Heart right ventricle (tissue), 16 donors: Measurements from ENCODE around the gene NMRK2. TPM values are rescaled to one million over a fixed set of nuclear protein-coding genes. Genes with fewer than 3 reads are reported as not detected.

Source experiments
- ATAC-seq, 8 donors: fragments of 200-7000 bp; cut with Tn5 transposase; one replicate each; pipeline ENCODE4 v1.9.1; 2020; ENCODE audit warnings: mild to moderate bottlenecking in 8 of 8, moderate library complexity in 8 of 8, moderate number of reproducible peaks in 1 of 8
- DNase-seq, 2 donors: peaks; one replicate each; pipeline ENCODE4 v3.0.0-alpha.2; 2020
- H3K27ac ChIP-seq, 10 donors: fragments of 200-600 bp; sonication (generic) in 2 of 10; one replicate each; pipeline versions ENCODE4 v1.5.0 to v1.8.0; 2020 to 2022; ENCODE audit warnings: mild to moderate bottlenecking in 3 of 10
- H3K27me3 ChIP-seq, 7 donors: fragments of 200-600 bp; one replicate each; pipeline ENCODE4 v1.8.0; 2021 to 2022; ENCODE audit warnings: mild to moderate bottlenecking in 2 of 7
- H3K36me3 ChIP-seq, 9 donors: fragments of 200-600 bp; sonication (generic) in 1 of 9; one replicate each; pipeline versions ENCODE4 v1.5.0 to v1.8.0; 2020 to 2022; ENCODE audit warnings: mild to moderate bottlenecking in 2 of 9
- H3K4me1 ChIP-seq, 9 donors: fragments of 200-600 bp; sonication (generic) in 1 of 9; one replicate each; pipeline versions ENCODE4 v1.5.0 to v1.8.0; 2020 to 2022; ENCODE audit warnings: mild to moderate bottlenecking in 4 of 9
- H3K4me3 ChIP-seq, 10 donors: fragments of 200-600 bp; sonication (generic) in 2 of 10; one replicate each; pipeline versions ENCODE4 v1.5.0 to v1.8.0; 2020 to 2022; ENCODE audit warnings: mild to moderate bottlenecking in 7 of 10, moderate library complexity in 2 of 10
- H3K9me3 ChIP-seq, 11 donors: fragments of 200-600 bp in 10 of 11; sonication (generic) in 2 of 11; one replicate each; pipeline versions ENCODE4 v1.5.0 to v1.8.0; 2013 to 2022; ENCODE audit warnings: mild to moderate bottlenecking in 2 of 11, control low read depth in 1 of 11, moderate library complexity in 1 of 11
- WGBS, 2 donors: extraction: QIAGEN DNeasy Blood & Tissue Kit; methylation state at CpG; one replicate each; pipeline ENCODE4 v1.1.7; 2013; ENCODE audit warnings: inconsistent platforms in 1 of 2; 5-methylcytosine and 5-hydroxymethylcytosine counted together
- intact Hi-C, 10 donors: fragments of 100-400 bp; cut with DNase I; formaldehyde crosslinking; loops; one replicate each; pipeline versions ENCODE4 v1.11.1 to v1.14.2; 2022
- polyA plus RNA-seq, 2 donors: library from polyadenylated mRNA; stranded (reverse); fragments of 200-250 nt; gene quantifications; one replicate each; pipeline ENCODE4 v1.2.3, GENCODE V29; 2013
- total RNA-seq, 10 donors: library from RNA; stranded (reverse); fragmentation: NEBNext Ultra II Directional in 3 of 10; extraction: Animal tissue kit (Norgen Biotek cat#: 25700) in 3 of 10; gene quantifications; one replicate each; pipeline versions ENCODE4 v1.2.1 to v1.2.4, GENCODE V29; 2021 to 2023
- TF ChIP-seq, protein P1 (sequence below), 9 donors: fragments of 200-600 bp; sonication (generic) in 2 of 9; IDR thresholded peaks; one replicate each; pipeline versions ENCODE4 v1.5.0 to v1.8.0; 2021 to 2022; ENCODE audit warnings: antibody characterized with exemption in 9 of 9, mild to moderate bottlenecking in 5 of 9, moderate library complexity in 1 of 9
- donor health status: Arrhythmogenic right ventricular cardiomyopathy.
- donor health status: ischemic (EF 13 %, LVEDD 7.1; RV severe dilation, severe dysfunction).
- donor health status: healthy with polysubstance abuse.
- donor health status: DM: no; HTN: yes; CAD: no.
- donor health status: DM: no; HTN: no; CAD: no.
- donor health status: ischemic (EF 25% LVEDD 6.9; RV normal size, moderate dysfunction).
- donor health status: ischemic (EF 25% LVEDD 5.7; RV mildly dilated, moderate dysfunction).
- donor health status: healthy.
- donor health status: DM: yes; HTN: yes; CAD: no.
- donor health status: Ischemic cardiomyopathy.
- donor health status: ischemic (EF 35%, LVEDD 5.7; RV mildly dilated, moderate dysfunction).
- donor health status: nonischemic (EF 11% LVEDD 7.7; RV severe dilation, severe dysfunction).
- donor health status: DM: yes; HTN: yes; CAD: no.
- donor health status: PGD.
- donor health status: ischemic (EF 29% LVEDD 5.4; RV normal size, mild dysfunction).
- donor health status: nonischemic (EF 23%, LVEDD 6.1; RV moderate dilation, normal function).

The NMRK2 gene
- total and polyA plus RNA-seq, 12 donors: 241 to 2,570 (median 741) TPM

DNA sequence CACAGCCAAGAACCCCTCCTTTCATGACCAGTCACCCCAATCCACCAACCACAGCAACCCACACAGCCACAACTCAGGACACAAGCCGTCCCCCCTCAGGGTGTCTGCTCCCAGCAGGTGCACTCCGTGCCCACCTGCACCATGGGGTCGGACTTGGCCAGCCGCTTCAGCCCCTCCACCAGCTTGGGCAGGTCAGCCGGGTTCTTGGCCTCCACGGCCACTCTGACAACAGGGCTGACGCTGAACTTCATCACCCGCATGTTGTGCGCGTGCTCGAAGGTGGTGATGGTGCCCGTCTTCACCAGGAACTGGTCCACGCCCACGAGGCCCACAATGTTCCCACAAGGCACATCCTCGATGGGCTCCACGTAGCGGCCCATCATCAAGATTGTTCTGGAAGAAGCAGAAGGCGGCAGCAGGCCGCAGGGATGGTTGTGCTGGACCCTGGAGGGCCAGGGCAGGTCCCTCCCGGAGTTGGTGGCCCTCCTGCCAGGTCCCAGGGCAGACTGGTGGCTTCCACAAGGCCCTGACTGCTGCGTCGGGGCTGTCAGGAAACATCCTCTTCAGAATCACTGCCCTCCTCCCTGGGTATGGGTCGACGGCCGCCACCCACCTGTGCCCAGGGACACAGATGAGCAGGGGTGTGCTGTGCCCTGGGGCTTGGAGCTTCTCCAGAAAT lies 46.9 kb downstream of the NMRK2 start:
- H3K27ac ChIP-seq: no peak overlapping the region
- TF ChIP-seq, protein P1, sequence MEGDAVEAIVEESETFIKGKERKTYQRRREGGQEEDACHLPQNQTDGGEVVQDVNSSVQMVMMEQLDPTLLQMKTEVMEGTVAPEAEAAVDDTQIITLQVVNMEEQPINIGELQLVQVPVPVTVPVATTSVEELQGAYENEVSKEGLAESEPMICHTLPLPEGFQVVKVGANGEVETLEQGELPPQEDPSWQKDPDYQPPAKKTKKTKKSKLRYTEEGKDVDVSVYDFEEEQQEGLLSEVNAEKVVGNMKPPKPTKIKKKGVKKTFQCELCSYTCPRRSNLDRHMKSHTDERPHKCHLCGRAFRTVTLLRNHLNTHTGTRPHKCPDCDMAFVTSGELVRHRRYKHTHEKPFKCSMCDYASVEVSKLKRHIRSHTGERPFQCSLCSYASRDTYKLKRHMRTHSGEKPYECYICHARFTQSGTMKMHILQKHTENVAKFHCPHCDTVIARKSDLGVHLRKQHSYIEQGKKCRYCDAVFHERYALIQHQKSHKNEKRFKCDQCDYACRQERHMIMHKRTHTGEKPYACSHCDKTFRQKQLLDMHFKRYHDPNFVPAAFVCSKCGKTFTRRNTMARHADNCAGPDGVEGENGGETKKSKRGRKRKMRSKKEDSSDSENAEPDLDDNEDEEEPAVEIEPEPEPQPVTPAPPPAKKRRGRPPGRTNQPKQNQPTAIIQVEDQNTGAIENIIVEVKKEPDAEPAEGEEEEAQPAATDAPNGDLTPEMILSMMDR (IDR thresholded peaks at IDR 0.05): no peak
- intact Hi-C loops: loop anchor here in 4 of 10 donors (10.0 kb wide), 2 partner anchors 215 to 225 kb away; partner anchors contain the start of genes APBA3 (in 1 of the 4) and MRPL54 (in 1 of the 4)
- no peak for DNase-seq
- H3K9me3 ChIP-seq: no peaks in the 10 kb centered on the region
- peaks cover 6 to 36% (median 21%) of the 10 kb centered on the region in 9 donors for H3K4me1 ChIP-seq
- no peak for ATAC-seq
- no peaks in the 10 kb centered on the region for H3K27me3 ChIP-seq
- no peak overlapping the region for H3K4me3 ChIP-seq
- peaks cover 47 to 96% (median 93%) of the 10 kb centered on the region in 9 donors for H3K36me3 ChIP-seq
- WGBS, 2 donors: 89% methylated on average over 25 of the region's 25 CpGs

DNA sequence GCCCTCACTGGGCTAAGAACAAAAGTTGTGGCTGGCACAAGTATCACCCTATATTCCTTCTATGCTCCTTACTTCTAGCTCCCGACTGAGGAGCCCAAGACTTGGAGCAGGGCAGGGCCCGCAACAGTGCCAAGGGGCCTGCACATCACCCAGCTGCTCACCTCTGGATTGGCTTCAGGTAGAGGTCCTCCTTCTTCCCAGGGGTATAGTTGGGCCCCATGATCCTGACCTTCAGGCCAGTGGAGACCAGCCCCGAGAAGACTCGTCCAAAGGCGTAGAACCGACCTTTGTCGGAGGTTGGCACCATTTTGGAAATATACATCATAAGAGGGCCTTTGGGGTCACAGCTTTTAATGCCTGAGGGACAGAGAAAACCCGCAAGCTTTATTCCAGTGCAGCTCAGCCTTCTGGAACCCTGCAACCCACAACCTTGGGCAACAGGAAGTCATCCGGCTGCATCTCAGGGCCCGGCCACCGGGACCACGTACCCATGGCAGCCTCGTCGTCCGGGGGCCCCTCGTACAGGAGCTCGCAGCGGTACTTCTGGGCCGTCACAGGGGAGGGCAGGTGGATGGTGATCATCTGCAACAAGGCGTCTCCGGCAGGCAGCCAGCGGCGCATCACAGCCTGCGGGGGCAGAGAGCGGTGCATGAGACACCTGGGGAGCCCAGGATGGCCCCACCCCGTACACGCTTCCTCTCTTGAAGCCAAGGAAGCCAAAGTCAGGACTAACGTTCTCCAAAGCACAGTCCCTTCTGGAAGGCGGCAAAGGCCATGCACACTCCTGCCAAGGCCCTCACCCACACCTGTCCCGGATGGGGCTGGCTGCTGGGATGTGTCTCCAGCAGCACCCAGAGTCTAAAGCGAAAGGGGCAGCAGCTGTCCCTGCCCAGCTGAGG lies 47.7 kb downstream of the NMRK2 start:
- no peaks in the 10 kb centered on the region for H3K9me3 ChIP-seq
- DNase-seq (no peak), ATAC-seq (no peak)
- H3K27me3 ChIP-seq: no peaks in the 10 kb centered on the region
- H3K4me3 ChIP-seq: no peak overlapping the region
- peaks cover 47 to 88% (median 86%) of the 10 kb centered on the region in 9 donors for H3K36me3 ChIP-seq
- intact Hi-C loops: loop anchor here in 4 of 10 donors (10.0 kb wide), 1 partner anchor 224 kb away; no protein-coding TSS in a partner anchor
- H3K4me1 ChIP-seq: peaks cover 6 to 39% (median 23%) of the 10 kb centered on the region in 9 donors
- H3K27ac ChIP-seq: no peak overlapping the region
- 83 to 89% methylated on average over 31 of the region's 31 CpGs for WGBS, 2 donors
- TF ChIP-seq, protein P1 (IDR thresholded peaks at IDR 0.05): no peak

DNA sequence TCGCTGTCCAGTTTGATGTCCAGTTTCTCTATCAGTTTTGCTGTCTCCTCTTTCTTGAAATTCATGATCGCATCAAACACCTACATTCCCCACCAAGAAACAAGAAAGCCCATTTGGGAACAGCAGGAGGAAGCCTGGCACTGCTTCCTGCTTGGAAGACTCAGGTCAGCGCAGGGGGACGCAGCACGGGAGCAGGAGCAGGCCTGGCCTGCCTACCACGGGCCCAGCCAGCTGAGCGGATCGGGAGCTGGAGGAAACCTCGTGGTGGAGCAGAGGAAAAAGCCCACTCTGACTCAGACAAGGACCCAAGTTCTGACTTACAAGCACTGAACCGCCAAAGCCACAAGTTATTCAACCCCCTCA lies 48.5 kb downstream of the NMRK2 start:
- 83 to 87% methylated on average over 10 of the region's 10 CpGs for WGBS, 2 donors
- TF ChIP-seq, protein P1 (IDR thresholded peaks at IDR 0.05): no peak
- peaks cover 47 to 81% (median 78%) of the 10 kb centered on the region in 9 donors for H3K36me3 ChIP-seq
- no peaks in the 10 kb centered on the region for H3K27me3 ChIP-seq
- H3K4me1 ChIP-seq: peaks cover 6 to 46% (median 31%) of the 10 kb centered on the region in 9 donors
- no peaks in the 10 kb centered on the region for H3K9me3 ChIP-seq
- H3K27ac ChIP-seq: no peak overlapping the region
- ATAC-seq (no peak), DNase-seq (no peak)
- intact Hi-C loops: loop anchor here in 4 of 10 donors (10.0 kb wide), 1 partner anchor 223 kb away; no protein-coding TSS in a partner anchor
- no peak overlapping the region for H3K4me3 ChIP-seq
